ENCODE measurements around the gene USO1.
"Not testable (repeated sequence)": the region's sequence is repeated elsewhere in the genome, so short reads cannot be mapped to it uniquely, and the experiment has no call there.

USO1 gene

GRCh38 chr4:75715105-75715799, 9.1 kb upstream of the USO1 start:
- DNase-seq = no peak

- not testable (repeated sequence) for DNase-seq
Measured at GRCh38 chr4:75716054-75716453, 8.3 kb upstream of the USO1 start.

DNA sequence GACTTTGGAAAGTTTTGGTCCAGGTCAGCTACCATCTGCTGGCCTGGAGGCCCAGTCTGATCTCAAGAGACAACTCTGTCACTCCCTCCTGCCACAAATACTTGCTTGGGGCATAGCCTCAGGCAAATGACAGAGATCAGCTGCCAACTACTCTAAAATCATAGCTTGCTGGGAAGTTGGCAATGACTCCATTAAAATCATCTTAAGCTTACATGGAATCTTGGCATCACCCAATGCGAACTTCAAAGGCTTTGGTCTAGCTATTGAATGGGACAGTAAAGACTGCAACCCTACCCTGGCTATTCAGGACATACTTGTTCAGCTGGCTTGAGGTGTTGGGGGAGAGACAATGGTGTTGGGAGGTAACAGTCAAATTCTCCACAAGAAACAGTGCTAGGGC, 7.0 kb upstream of the USO1 start:
- DNase-seq = no peak

GRCh38 chr4:75718529-75718928, 5.8 kb upstream of the USO1 start:
- no peak for DNase-seq

- no peak for DNase-seq
Measured at GRCh38 chr4:75722417-75722816, 2.0 kb upstream of the USO1 start.

GRCh38 chr4:75723163-75724065, 963 bp upstream of the USO1 start:
- no peak for DNase-seq

GRCh38 chr4:75724867-75725724, 719 bp downstream of the USO1 start:
- DNase-seq = peak; percentile 28

GRCh38 chr4:75725942-75726538, 1.7 kb downstream of the USO1 start:
- DNase-seq = not testable (repeated sequence)

DNA sequence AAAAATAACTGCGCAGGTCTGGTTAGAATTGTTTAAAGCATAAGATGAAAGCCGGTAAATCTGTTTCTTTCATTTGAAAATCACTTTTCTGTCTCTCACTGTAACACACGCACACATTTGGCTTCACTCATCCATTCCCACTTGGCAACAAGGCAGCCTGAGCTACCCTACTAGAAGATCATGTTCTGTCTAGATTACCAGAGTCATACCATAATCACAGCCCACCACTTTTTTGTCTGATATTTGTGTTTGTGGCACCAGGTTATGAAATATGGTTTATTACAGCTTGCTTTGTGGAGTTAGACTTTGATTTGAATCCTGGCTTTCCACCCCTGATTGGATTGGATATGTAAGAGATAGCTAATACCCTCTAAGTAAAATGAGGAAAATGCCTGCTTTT, 2.2 kb downstream of the USO1 start:
- DNase-seq = no peak

DNA sequence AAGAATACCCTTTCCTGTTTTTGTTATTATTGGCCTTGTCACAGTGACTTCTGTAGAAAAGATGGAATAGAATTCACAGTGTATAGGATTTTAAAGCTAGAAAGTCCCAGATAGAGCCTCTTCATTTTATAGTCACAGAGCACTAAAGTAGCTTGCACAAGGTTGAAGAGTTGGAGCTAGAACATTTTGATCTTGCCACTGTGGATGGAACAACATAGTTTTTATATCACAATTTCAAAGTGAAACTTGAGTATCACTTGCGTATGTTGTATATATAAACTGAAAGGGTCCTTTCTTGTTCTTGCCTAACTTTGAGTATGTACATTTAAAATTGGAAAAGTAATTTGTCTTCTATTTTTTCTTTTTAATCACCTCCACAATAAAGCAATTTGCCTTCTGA, 2.7 kb downstream of the USO1 start:
- no peak for DNase-seq

GRCh38 chr4:75729836-75730235, 5.5 kb downstream of the USO1 start:
- no peak for DNase-seq

DNA sequence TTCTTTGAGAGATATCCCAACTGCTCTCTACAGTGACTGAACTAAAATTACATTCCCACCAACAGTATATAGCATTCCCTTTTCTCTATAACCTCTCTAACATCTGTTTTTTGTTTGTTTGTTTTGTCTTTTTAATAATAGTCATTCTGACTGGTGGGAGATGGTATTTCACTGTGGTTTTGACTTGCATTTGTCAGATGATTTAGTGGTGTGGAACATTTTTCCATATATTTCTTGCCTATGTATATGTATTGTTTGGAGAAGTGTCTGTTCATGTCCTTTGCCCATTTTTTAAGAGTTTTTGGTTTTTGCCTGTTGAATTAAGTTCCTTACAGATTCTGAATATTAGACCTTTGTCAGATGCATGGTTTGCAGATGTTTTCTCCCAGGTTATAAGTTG, 9.0 kb downstream of the USO1 start:
- no peak for DNase-seq

GRCh38 chr4:75735525-75735924, 11.1 kb downstream of the USO1 start:
- DNase-seq = no peak

- DNase-seq = no peak
Measured at GRCh38 chr4:75736862-75737261, 12.5 kb downstream of the USO1 start.

GRCh38 chr4:75737398-75737797, 13.0 kb downstream of the USO1 start:
- no peak for DNase-seq

DNA sequence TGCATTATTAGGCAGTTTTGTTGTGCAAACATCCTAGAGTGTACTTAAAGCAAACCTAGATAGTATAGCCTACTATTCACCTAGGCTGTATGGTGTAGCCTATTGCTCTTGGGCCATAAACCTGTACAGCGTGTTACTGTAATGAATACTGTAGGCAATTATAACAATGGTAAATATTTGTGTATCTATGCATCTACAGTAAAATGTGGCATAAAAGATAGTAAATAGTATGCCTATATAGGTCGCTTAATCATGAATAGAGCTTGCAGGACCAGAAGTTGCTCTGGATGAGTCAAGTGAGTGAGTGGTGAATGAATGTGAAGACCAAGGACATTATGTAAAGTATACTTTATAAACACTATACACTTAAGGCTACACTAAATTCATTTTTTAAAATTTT, 16.6 kb downstream of the USO1 start:
- no peak for DNase-seq

DNA sequence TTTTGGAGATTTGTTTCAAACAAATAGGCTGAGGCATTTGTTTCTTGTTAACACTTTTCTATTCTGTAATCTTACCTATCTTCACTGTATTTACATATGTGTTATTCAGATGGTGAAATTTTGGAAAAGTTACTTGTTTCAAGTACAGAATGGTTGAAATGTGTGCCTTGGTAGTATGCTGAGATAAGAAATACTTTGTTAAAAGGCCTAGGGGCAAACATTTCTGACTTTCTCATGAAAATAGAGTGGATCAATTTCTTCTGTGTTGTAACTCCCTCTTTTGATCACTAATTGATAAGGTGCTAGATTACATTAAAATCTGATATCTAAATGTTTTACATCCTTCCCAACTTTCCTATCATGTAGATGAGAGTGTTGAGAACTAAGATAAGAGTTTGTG, 18.1 kb downstream of the USO1 start:
- no peak for DNase-seq

DNA sequence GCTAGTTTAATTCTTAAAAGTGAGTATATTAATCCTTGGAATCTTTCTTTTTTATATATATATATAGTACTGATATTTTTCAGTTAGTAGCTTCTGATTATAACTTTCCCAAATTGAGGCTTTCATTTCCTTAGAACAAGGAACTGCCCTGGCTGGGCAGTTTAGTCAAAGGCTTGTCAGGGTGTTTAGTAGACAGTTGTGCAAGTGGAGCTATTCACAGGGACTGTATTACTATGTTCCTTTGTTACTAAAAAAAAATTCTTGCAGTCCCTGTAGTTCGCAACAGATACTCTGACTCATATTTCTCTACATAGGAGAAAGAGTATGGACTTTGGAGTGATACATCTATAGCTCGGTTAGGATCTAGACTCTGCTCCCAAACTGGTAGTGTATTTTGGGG, 20.8 kb downstream of the USO1 start:
- DNase-seq = no peak

DNA sequence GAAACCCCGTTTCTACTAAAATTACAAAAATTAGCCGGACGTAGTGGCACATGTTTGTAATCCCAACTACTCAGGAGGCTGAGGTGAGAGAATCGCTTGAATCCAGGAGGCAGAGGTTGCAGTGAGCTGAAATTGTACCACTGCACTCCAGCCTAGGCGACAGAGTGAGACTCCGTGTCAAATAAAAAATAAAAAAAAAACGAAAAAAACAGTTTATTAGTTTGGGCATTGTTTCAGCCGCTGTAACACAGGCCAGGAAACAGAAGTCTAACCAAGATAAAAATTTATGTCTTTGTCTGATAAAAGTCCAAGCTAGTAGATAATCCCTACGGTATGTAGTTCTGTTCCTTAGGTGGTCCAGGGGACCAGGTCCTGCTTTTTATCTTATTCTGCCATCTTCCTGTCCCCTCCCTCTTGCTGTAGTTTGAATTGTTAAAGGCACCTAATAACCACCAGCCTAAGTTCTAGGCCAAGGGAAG, 21.4 kb downstream of the USO1 start:
- no peak for DNase-seq

- DNase-seq = no peak
Measured at GRCh38 chr4:75752637-75753036, 28.3 kb downstream of the USO1 start.

DNA sequence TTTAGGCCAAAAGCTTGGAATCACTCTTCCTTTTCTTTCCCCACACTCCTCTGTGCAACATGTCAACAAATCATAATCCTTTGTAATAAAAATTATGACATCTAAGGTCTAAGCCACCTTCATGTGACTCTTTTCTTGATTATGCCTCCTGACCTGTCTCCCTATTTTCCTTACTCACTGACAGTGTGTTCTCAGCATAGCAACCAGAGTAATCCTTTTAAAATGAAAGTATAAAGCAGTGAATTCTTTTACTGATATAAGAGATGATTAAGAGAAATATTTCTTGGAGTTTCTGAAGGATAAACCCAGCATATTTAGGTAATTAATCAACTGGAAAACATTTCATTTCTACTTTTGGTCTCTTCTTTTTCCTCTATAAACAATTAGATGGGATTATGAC, 44.7 kb downstream of the USO1 start:
- DNase-seq = no peak

- no peak for DNase-seq
Measured at GRCh38 chr4:75771607-75772006, 47.2 kb downstream of the USO1 start.

DNA sequence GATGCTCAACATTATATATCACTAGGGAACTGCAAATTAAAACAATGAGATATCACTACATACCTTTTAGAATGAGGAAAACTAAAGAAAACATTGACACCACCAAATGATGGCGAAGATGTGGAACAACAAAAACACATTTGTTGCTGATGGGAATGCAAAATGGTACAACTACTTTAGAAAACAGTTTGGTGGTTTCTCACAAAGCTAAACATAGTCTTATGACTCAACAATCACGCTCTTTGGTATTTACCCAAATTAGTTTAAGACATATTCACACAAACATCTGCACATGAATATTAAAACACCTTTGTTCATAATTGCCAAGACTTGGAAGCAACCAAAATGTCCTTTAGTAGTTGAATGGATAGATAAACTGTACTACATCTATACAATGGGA, 53.2 kb downstream of the USO1 start:
- DNase-seq = no peak
